ENCODE data around the gene CDKL5. TPM values are rescaled to one million over a fixed set of nuclear protein-coding genes. Genes with fewer than 3 reads are reported as not detected.

Gene CDKL5
- total and polyA plus RNA-seq, 4 donors = 10.6 to 27.7 (median 15.3) TPM

DNA sequence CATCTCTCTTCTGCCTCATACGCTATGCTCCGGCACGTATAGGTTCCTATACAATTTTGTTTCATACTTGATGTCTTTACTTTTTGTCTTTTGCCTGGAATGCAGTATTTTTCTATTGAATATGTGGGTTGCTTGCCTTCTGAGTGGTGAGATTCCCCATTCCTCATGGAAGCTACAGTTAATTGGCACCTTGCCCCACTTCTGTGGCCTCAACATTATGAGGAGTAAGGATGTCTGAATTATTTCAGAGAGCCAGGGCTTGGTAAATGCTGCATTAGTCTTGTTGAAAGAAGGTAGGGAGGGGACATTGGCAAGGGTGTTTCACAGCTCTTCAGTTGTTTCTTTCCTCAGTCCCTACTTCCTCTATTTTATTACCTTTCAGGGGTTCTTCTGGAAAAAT lies 23.0 kb downstream of the CDKL5 start:
- Histone ChIP-seq H3K27me3 (ENCODE audit: control insufficient read depth, insufficient read depth, low read length) (peaks cover 2% of the 10 kb centered on the region), H3K9me3 (ENCODE audit: control insufficient read depth, insufficient read depth, low read length) (no peaks in the 10 kb centered on the region), H3K27ac (ENCODE audit: low read depth, low read length) (no peak overlapping the region), H3K36me3 (ENCODE audit: control insufficient read depth, insufficient read depth, low read length) (no peaks in the 10 kb centered on the region), H3K4me1 (ENCODE audit: control insufficient read depth, insufficient read depth, low read length) (no peaks in the 10 kb centered on the region), H3K4me3 (ENCODE audit: low read depth, low read length) (no peak overlapping the region)
- WGBS (ENCODE audit: insufficient coverage) = no CpG with 5 or more reads among the region's 3 CpGs
- no peak for DNase-seq (ENCODE audit: low read depth in 4 of 6, low spot score in 6 of 6)

- no peaks in the 10 kb centered on the region for H3K4me1 ChIP-seq (ENCODE audit: control insufficient read depth, insufficient read depth, low read length)
- H3K27ac ChIP-seq (ENCODE audit: low read depth, low read length) = no peak overlapping the region
- no peak overlapping the region for H3K4me3 ChIP-seq (ENCODE audit: low read depth, low read length)
- WGBS (ENCODE audit: insufficient coverage) = no CpG with 5 or more reads among the region's 4 CpGs
- DNase-seq (ENCODE audit: low read depth in 4 of 6, low spot score in 6 of 6) = no peak
- no peaks in the 10 kb centered on the region for H3K9me3 ChIP-seq (ENCODE audit: control insufficient read depth, insufficient read depth, low read length)
- H3K36me3 ChIP-seq (ENCODE audit: control insufficient read depth, insufficient read depth, low read length) = no peaks in the 10 kb centered on the region
- H3K27me3 ChIP-seq (ENCODE audit: control insufficient read depth, insufficient read depth, low read length) = peaks cover 2% of the 10 kb centered on the region
Observed at GRCh38 chrX:18449236-18449635, 23.8 kb downstream of the CDKL5 start.

DNA sequence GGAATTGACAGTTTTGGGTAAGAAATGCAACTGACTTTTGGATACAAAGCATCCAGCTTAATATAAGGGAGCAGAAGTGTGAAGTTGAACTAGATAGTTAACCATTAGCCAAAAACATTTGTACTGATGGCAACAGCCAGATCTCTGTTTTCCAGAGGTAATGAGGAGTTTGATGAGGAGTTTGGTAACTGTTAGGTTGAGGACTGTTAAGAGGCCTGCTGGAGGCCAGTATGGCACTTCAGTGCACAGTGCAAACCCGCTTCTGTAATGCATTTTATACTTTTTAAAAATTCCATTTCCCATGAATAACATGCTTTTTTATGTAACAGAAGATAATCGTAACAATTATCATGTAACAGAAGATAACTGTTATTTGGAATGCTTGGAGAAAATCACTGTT lies 30.0 kb downstream of the CDKL5 start:
- H3K27me3 ChIP-seq (ENCODE audit: control insufficient read depth, insufficient read depth, low read length) = no peaks in the 10 kb centered on the region
- no peaks in the 10 kb centered on the region for H3K9me3 ChIP-seq (ENCODE audit: control insufficient read depth, insufficient read depth, low read length)
- no peak overlapping the region for H3K4me3 ChIP-seq (ENCODE audit: low read depth, low read length)
- no peaks in the 10 kb centered on the region for H3K4me1 ChIP-seq (ENCODE audit: control insufficient read depth, insufficient read depth, low read length)
- DNase-seq (ENCODE audit: low read depth in 4 of 6, low spot score in 6 of 6) = no peak
- H3K27ac ChIP-seq (ENCODE audit: low read depth, low read length) = no peak overlapping the region
- no peaks in the 10 kb centered on the region for H3K36me3 ChIP-seq (ENCODE audit: control insufficient read depth, insufficient read depth, low read length)
- no CpG with 5 or more reads among the region's 2 CpGs for WGBS (ENCODE audit: insufficient coverage)

DNA sequence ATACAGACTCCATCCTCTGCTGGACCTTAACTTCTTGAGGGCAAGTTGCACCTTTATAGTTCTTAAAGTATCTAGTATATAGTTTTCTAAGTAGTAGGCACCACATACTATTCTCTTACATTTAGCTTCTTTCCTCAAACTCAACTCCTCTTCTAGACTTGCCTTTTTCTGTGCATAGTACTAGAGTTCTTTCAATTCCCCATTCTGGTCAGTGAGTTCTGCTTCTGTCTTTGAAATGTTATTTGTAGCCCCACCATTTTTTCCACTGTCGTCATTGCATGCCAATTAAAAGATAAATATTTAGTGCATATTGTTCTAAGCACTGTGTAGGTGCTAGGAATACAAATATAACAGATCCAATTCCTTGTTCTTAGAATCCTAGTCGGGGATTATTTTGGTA lies 31.6 kb downstream of the CDKL5 start:
- Histone ChIP-seq H3K9me3 (ENCODE audit: control insufficient read depth, insufficient read depth, low read length) (no peaks in the 10 kb centered on the region), H3K36me3 (ENCODE audit: control insufficient read depth, insufficient read depth, low read length) (no peaks in the 10 kb centered on the region), H3K4me3 (ENCODE audit: low read depth, low read length) (no peak overlapping the region), H3K27me3 (ENCODE audit: control insufficient read depth, insufficient read depth, low read length) (no peaks in the 10 kb centered on the region), H3K27ac (ENCODE audit: low read depth, low read length) (no peak overlapping the region), H3K4me1 (ENCODE audit: control insufficient read depth, insufficient read depth, low read length) (no peaks in the 10 kb centered on the region)
- WGBS (ENCODE audit: insufficient coverage) = no CpG with 5 or more reads among the region's 2 CpGs
- DNase-seq (ENCODE audit: low read depth in 4 of 6, low spot score in 6 of 6) = no peak

- Histone ChIP-seq H3K9me3 (ENCODE audit: control insufficient read depth, insufficient read depth, low read length) (no peaks in the 10 kb centered on the region), H3K36me3 (ENCODE audit: control insufficient read depth, insufficient read depth, low read length) (no peaks in the 10 kb centered on the region), H3K4me3 (ENCODE audit: low read depth, low read length) (no peak overlapping the region), H3K4me1 (ENCODE audit: control insufficient read depth, insufficient read depth, low read length) (no peaks in the 10 kb centered on the region), H3K27ac (ENCODE audit: low read depth, low read length) (no peak overlapping the region), H3K27me3 (ENCODE audit: control insufficient read depth, insufficient read depth, low read length) (no peaks in the 10 kb centered on the region)
- DNase-seq (ENCODE audit: low read depth in 4 of 6, low spot score in 6 of 6) = no peak
- no CpG with 5 or more reads among the region's 1 CpG for WGBS (ENCODE audit: insufficient coverage)
Observed at GRCh38 chrX:18461431-18461830, 36.0 kb downstream of the CDKL5 start.

DNA sequence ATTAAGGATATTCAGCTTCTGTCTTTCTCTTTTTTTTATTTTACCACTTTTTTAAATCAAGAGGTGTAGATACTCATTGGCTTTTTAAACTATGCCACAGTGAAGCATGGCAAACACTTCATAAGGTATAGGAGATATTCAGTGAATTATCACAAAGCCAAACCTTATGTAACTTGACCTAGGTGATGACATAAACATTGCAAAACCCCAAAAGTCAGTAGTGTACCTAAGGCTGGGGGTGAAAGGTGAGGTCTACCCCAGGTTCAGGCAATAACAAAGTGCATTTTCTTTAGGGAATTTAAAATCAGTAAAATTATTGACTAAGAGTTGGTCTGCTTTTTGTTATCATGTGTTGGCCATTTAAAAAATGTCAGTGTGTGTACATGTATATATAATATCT lies 39.1 kb downstream of the CDKL5 start:
- no peak overlapping the region for H3K4me3 ChIP-seq (ENCODE audit: low read depth, low read length)
- DNase-seq (ENCODE audit: low read depth in 4 of 6, low spot score in 6 of 6) = no peak
- no peak overlapping the region for H3K27ac ChIP-seq (ENCODE audit: low read depth, low read length)
- no peaks in the 10 kb centered on the region for H3K4me1 ChIP-seq (ENCODE audit: control insufficient read depth, insufficient read depth, low read length)
- H3K9me3 ChIP-seq (ENCODE audit: control insufficient read depth, insufficient read depth, low read length) = no peaks in the 10 kb centered on the region
- H3K27me3 ChIP-seq (ENCODE audit: control insufficient read depth, insufficient read depth, low read length) = no peaks in the 10 kb centered on the region
- no peaks in the 10 kb centered on the region for H3K36me3 ChIP-seq (ENCODE audit: control insufficient read depth, insufficient read depth, low read length)

GRCh38 chrX:18465051-18465450 lies 39.6 kb downstream of the CDKL5 start:
- Histone ChIP-seq H3K27ac (ENCODE audit: low read depth, low read length) (no peak overlapping the region), H3K4me3 (ENCODE audit: low read depth, low read length) (no peak overlapping the region), H3K36me3 (ENCODE audit: control insufficient read depth, insufficient read depth, low read length) (no peaks in the 10 kb centered on the region), H3K9me3 (ENCODE audit: control insufficient read depth, insufficient read depth, low read length) (no peaks in the 10 kb centered on the region), H3K4me1 (ENCODE audit: control insufficient read depth, insufficient read depth, low read length) (no peaks in the 10 kb centered on the region), H3K27me3 (ENCODE audit: control insufficient read depth, insufficient read depth, low read length) (no peaks in the 10 kb centered on the region)
- no CpG with 5 or more reads among the region's 4 CpGs for WGBS (ENCODE audit: insufficient coverage)
- no peak for DNase-seq (ENCODE audit: low read depth in 4 of 6, low spot score in 6 of 6)

- no peaks in the 10 kb centered on the region for H3K27me3 ChIP-seq (ENCODE audit: control insufficient read depth, insufficient read depth, low read length)
- H3K9me3 ChIP-seq (ENCODE audit: control insufficient read depth, insufficient read depth, low read length) = no peaks in the 10 kb centered on the region
- H3K4me1 ChIP-seq (ENCODE audit: control insufficient read depth, insufficient read depth, low read length) = no peaks in the 10 kb centered on the region
- H3K4me3 ChIP-seq (ENCODE audit: low read depth, low read length) = no peak overlapping the region
- no peaks in the 10 kb centered on the region for H3K36me3 ChIP-seq (ENCODE audit: control insufficient read depth, insufficient read depth, low read length)
- no peak overlapping the region for H3K27ac ChIP-seq (ENCODE audit: low read depth, low read length)
- DNase-seq (ENCODE audit: low read depth in 4 of 6, low spot score in 6 of 6) = no peak
- WGBS (ENCODE audit: insufficient coverage) = no CpG with 5 or more reads among the region's 4 CpGs
Observed at GRCh38 chrX:18468599-18468998, 43.2 kb downstream of the CDKL5 start.

GRCh38 chrX:18471296-18471695 lies 45.9 kb downstream of the CDKL5 start:
- no peak overlapping the region for H3K27ac ChIP-seq (ENCODE audit: low read depth, low read length)
- WGBS (ENCODE audit: insufficient coverage) = 80% methylated on average over 1 of the region's 2 CpGs
- H3K4me1 ChIP-seq (ENCODE audit: control insufficient read depth, insufficient read depth, low read length) = no peaks in the 10 kb centered on the region
- no peak overlapping the region for H3K4me3 ChIP-seq (ENCODE audit: low read depth, low read length)
- no peaks in the 10 kb centered on the region for H3K9me3 ChIP-seq (ENCODE audit: control insufficient read depth, insufficient read depth, low read length)
- H3K36me3 ChIP-seq (ENCODE audit: control insufficient read depth, insufficient read depth, low read length) = no peaks in the 10 kb centered on the region
- DNase-seq (ENCODE audit: low read depth in 4 of 6, low spot score in 6 of 6) = no peak
- no peaks in the 10 kb centered on the region for H3K27me3 ChIP-seq (ENCODE audit: control insufficient read depth, insufficient read depth, low read length)

- H3K27ac ChIP-seq (ENCODE audit: low read depth, low read length) = no peak overlapping the region
- WGBS (ENCODE audit: insufficient coverage) = 30% methylated on average over 2 of the region's 5 CpGs
- peak in 3 of 6 donors; percentile 2 to 38 (median 38) for DNase-seq (ENCODE audit: low read depth in 4 of 6, low spot score in 6 of 6)
- no peaks in the 10 kb centered on the region for H3K27me3 ChIP-seq (ENCODE audit: control insufficient read depth, insufficient read depth, low read length)
- no peaks in the 10 kb centered on the region for H3K36me3 ChIP-seq (ENCODE audit: control insufficient read depth, insufficient read depth, low read length)
- H3K4me3 ChIP-seq (ENCODE audit: low read depth, low read length) = no peak overlapping the region
- H3K9me3 ChIP-seq (ENCODE audit: control insufficient read depth, insufficient read depth, low read length) = no peaks in the 10 kb centered on the region
- H3K4me1 ChIP-seq (ENCODE audit: control insufficient read depth, insufficient read depth, low read length) = no peaks in the 10 kb centered on the region
Observed at GRCh38 chrX:18490806-18491555, 65.6 kb downstream of the CDKL5 start.
